Epithelial cell of alveolus of lung (primary cell): ENCODE results near the gene ACTG1. TPM values are rescaled to one million over a fixed set of nuclear protein-coding genes. Genes with fewer than 3 reads are reported as not detected.

Source experiments
- total RNA-seq: library from RNA; depleted of rRNA; stranded (reverse); fragments of >200 nt; gene quantifications from 2 replicates; pipeline ENCODE4 v1.2.1, GENCODE V29; 2015

The ACTG1 gene
- total RNA-seq: 6,276 and 9,433 TPM in 2 replicates

DNA sequence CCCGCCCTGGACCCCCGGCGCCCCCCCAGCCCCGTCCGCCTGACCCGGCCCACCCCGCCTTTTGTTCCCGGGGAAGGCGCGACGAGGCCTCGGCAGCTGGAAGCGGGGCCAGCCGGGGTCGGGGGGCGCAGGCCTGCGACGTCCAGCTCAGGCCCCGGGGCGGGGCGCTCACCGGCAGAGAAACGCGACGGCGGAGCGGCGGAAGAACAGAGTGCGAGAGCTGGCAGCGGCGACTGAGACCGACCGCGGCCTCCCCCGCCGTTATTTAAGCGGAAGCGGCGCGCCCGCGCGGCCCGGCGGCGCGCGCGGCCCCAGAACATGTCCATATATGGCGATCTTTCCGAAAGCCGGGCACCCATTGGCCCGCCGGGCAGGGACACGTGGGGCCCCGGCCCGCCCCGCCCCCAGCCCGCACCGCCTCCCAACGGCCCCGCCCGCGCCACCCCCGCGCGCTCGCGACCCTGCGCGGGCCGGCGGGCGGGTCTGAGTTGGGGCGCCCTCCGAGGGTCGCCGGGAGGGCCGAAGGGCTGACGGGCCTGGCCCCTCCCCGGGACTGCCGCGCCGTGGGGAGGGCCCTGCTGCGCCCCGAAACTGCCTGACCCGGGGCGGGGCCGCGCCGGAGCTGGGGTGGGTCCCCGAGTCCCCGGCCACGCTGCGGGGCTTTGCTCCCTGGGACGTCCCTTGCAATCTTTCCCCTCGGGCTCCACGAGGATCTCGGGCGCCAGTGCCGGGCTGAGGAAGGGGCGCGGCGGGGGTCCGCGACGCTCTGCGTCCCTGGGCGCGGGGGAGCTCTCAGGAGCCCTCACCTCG is at the start of gene ACTG1:
ACTG1 (minus strand) TSS at position 238 of the 810 bp plus-strand sequence. CDS start 445 bp downstream, outside the sequence.

GRCh38 chr17:81552244-81553017 is 39.8 kb upstream of the ACTG1 start, which contains the start of gene FAAP100:
TSS of gene FAAP100 (minus strand) at chr17:81552353. CDS start at chr17:81552330, 23 bp downstream.

DNA sequence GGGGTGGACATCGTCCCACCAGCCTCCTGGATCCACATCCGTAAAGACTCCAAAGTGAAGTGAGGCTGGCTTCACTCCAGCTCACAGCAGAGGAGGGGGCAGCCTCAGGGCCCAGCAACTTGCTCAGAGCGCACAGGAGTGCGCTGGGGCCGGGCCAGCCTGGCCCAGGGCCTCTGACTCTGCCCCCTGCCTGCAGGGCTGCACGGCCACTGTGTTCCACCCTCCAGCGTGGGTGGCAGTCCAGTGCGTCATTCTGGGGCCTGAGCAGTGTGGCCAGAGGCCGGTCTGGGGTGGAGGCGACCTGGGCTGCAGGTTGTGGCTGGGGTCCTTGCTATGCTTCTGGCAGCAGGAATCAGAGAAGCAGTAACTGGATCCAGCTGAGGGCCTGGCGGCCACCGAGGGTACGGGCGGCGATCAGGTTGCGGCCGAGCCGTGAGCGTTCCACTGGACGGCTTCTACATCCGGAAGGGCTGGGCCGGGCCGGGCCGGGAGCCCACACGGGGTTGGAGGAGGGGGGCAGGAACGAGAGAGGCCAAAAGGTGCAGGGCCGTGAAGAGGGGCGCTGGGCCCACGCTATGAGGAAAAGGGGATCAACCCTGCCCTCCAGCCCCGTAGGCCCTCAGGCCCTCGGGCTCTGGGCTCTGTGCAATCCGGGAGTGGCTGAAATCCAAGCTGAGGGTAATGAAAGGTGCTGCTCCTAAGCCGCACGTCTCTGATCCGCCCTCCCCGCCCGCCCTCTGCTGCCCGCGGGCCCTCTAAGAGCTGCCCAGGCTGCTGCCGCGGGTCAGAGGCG is 15.2 kb upstream of the ACTG1 start, which contains the start of gene FSCN2:
FSCN2 (plus strand) TSS at position 787 of the 793 bp plus-strand sequence. CDS start 155 bp downstream, outside the sequence.

Other genes starting within 250 kb of the ACTG1 start
- gene SLC38A10, start 217.5 kb downstream of the ACTG1 start, total RNA-seq: 81.5 and 96.6 TPM in 2 replicates
- 6.3 and 18.2 TPM in 2 replicates for gene BAHCC1, start 117.3 kb downstream of the ACTG1 start, total RNA-seq
- 0.39 and 1.1 TPM in 2 replicates for gene FSCN2, start 15.6 kb upstream of the ACTG1 start, total RNA-seq
- 21.3 and 34.4 TPM in 2 replicates for gene FAAP100, start 39.6 kb upstream of the ACTG1 start, total RNA-seq
- 45.3 and 71.0 TPM in 2 replicates for gene NPLOC4, start 124.3 kb upstream of the ACTG1 start, total RNA-seq
- gene TSPAN10, start 124.4 kb upstream of the ACTG1 start, total RNA-seq: 0.26 and 0.64 TPM in 2 replicates
- 1.4 TPM in 1 of 2 replicates, not detected in the other for gene PDE6G, start 143.7 kb upstream of the ACTG1 start, total RNA-seq
- gene OXLD1, start 153.8 kb upstream of the ACTG1 start, total RNA-seq: 40.5 and 54.7 TPM in 2 replicates
- gene CCDC137, start 153.9 kb upstream of the ACTG1 start, total RNA-seq: 15.6 and 17.5 TPM in 2 replicates
- 39.3 and 59.9 TPM in 2 replicates for gene ARL16, start 171.0 kb upstream of the ACTG1 start, total RNA-seq
- 72.2 and 89.6 TPM in 2 replicates for gene HGS, start 171.2 kb upstream of the ACTG1 start, total RNA-seq
- 46.4 and 93.5 TPM in 2 replicates for gene MRPL12, start 190.6 kb upstream of the ACTG1 start, total RNA-seq
- 15.3 and 22.8 TPM in 2 replicates for gene SLC25A10, start 199.5 kb upstream of the ACTG1 start, total RNA-seq